MG63 (cell line): ENCODE results near the gene UBE2G2. TPM values are rescaled to one million over a fixed set of nuclear protein-coding genes. Genes with fewer than 3 reads are reported as not detected.
"Not testable (repeated sequence)": the region's sequence is repeated elsewhere in the genome, so short reads cannot be mapped to it uniquely, and the experiment has no call there.

Experiments
- DNase-seq: peaks from one replicate; pipeline ENCODE4 v3.0.0-alpha.2; 2020
- H3K27me3 ChIP-seq: fragments of 250-450 bp; sonication (Bioruptor Pico); 2 replicates; pipeline ENCODE4 v1.5.1; 2020; ENCODE audit warnings: mild to moderate bottlenecking, moderate library complexity
- H3K36me3 ChIP-seq: fragments of 250-450 bp; sonication (Bioruptor Pico); 2 replicates; pipeline ENCODE4 v1.5.1; 2020; ENCODE audit warnings: mild to moderate bottlenecking, moderate library complexity
- H3K4me3 ChIP-seq: fragments of 250-450 bp; sonication (Bioruptor Pico); 2 replicates; pipeline ENCODE4 v1.5.1; 2020; ENCODE audit warnings: mild to moderate bottlenecking, moderate library complexity
- H3K9me3 ChIP-seq: fragments of 250-450 bp; sonication (Bioruptor Pico); 2 replicates; pipeline ENCODE4 v1.5.1; 2020; ENCODE audit warnings: mild to moderate bottlenecking, moderate library complexity
- total RNA-seq: library from RNA; depleted of rRNA; stranded (reverse); fragments of >200 nt; shearing (Covaris generic); gene quantifications from 2 replicates; pipeline ENCODE4 v1.2.3, GENCODE V29; 2014; ENCODE audit warnings: low replicate concordance

UBE2G2 gene
- total RNA-seq, 1 experiment from 2014 or later = 76.0 TPM

DNA sequence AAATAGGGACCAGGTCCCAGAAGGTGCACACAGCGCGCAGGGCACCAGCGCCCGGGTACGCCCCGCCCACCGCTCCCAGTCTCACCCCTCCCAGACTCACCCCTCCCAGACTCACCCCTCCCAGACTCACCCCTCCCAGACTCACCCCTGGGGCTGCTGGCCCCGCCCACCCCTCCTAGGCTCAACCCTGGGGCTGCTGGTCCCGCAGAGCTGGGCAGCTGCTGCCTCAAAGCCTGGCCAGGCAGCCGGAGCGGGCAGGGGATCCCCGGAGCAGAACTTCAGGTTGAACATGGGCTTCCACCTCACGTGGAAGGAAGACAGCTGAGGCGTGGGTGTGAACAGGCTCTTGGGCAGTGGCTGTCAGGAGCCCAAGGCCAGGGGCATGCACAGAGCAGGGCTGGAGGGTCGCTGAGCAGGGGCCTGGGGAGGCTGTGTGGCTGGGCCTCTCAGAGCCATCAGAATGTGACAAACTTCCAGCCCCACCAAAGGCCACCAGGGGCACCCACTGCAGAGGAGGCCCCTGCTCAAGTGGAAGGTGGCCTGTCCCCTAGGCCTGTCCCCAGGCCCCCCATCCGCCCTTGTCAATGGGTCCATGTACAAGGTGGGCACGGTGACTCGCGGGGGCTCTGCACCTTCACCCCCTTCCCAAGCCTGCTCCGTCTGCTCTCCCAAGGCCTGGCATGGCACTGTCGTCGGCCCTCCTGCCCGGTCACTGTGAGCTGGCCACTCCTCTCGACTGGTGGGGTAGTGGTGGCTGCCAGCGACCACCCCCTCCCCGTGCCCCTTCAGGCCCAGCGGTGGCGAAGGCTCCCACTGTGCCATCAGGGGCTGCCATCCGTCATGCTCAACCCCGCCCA, 36.6 kb upstream of the UBE2G2 start:
- no peak for DNase-seq
- Histone ChIP-seq H3K36me3 (no peaks in the 10 kb centered on the region), H3K4me3 (no peak overlapping the region), H3K9me3 (no peaks in the 10 kb centered on the region), H3K27me3 (no peaks in the 10 kb centered on the region)

DNA sequence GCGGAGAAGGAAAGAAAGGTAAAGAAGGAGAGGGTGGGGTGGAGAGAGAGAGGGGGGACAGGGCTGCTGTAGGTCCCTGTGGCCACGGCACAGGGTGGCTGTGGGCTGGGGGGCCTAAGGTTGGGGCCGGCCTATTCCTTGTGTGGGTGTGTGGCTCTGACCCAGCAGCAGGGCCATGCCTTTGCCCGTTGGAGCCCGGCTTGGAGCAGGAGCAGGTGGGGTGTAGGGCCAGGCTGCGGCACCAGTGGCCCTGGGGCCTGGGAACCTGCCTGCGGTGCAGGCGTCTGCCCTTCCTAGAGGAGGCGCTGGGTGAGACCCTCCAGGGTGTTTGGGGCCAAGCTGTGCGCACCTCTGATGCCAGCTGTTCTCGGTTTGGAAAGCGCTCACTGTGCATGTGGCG, 35.9 kb upstream of the UBE2G2 start:
- no peaks in the 10 kb centered on the region for H3K27me3 ChIP-seq
- H3K9me3 ChIP-seq = no peaks in the 10 kb centered on the region
- H3K36me3 ChIP-seq = no peaks in the 10 kb centered on the region
- no peak overlapping the region for H3K4me3 ChIP-seq
- DNase-seq = no peak

DNA sequence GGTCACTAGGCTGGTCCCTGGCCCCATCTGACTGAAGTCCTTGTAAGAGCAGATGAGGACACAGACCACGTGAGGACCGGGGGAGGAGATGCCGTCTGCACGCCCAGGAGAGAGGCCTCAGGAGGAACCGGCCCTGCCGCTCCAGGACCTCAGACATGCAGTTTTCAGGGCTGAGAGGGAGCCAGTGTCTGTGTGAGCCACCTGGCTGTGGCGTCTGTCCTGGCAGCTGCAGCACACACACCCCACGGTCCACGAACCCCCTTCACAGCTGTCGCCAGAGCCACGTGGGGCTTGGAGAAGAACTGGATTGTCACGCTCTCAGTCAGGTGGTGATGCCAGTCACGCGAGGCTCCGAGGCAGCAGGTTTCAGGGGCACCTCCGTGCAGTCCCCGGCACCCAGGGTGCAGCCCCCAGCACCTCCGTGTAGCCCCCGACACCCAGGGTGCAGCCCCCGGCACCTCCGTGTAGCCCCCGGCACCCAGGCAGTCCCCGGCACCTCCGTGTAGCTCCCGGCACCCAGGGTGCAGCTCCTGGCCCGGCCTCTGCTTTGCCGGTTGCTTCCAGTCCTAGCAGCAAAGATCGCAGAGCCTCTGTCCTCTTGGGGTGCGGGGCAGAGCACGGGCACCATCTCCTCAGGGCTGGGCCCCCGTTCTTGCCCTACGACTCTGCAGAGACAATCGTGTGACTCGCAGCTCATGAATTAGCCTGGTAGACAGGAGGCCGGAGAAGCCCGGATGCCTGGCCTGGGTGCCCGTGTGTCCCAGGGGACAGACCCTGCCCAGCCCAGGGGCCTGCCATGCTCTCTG, 35.2 kb upstream of the UBE2G2 start:
- no peaks in the 10 kb centered on the region for H3K36me3 ChIP-seq
- H3K9me3 ChIP-seq = no peaks in the 10 kb centered on the region
- H3K27me3 ChIP-seq = no peaks in the 10 kb centered on the region
- H3K4me3 ChIP-seq = no peak overlapping the region
- DNase-seq = peak; percentile 23

DNA sequence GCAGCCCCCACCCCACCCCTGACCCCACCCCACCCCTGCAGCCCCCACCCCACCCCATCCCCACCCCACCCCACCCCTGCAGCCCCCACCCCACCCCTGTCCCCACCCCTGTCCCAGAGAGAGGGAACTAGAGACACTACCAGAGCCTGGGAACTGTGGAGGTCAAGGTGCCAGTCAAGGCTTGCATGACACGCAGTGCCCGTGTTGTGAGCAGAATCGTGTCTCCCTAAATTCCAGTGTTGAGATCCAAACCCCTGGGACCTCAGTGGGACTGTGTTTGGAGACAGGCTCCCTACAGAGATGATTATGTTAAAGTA, 34.7 kb upstream of the UBE2G2 start:
- Histone ChIP-seq H3K27me3 (no peaks in the 10 kb centered on the region), H3K4me3 (no peak overlapping the region), H3K9me3 (no peaks in the 10 kb centered on the region), H3K36me3 (no peaks in the 10 kb centered on the region)
- no peak for DNase-seq

DNA sequence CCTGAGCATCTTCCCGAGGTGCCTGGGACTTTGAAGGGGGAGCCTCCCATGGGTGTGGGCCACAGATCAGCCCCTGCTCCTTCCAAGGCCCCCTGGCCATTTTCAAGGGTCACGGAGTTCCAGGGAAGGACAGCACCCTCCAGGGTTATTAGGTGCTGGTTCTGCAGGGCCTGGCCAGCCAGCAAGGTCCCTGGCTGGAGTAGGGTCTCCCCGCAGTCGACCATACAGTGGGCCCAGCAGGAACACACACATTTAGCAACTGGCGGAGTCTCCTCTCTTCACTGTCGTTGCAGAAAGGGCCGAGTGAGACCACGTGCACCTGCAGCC, 34.0 kb upstream of the UBE2G2 start:
- H3K4me3 ChIP-seq = no peak overlapping the region
- no peak for DNase-seq
- no peaks in the 10 kb centered on the region for H3K27me3 ChIP-seq
- no peaks in the 10 kb centered on the region for H3K9me3 ChIP-seq
- H3K36me3 ChIP-seq = no peaks in the 10 kb centered on the region

DNA sequence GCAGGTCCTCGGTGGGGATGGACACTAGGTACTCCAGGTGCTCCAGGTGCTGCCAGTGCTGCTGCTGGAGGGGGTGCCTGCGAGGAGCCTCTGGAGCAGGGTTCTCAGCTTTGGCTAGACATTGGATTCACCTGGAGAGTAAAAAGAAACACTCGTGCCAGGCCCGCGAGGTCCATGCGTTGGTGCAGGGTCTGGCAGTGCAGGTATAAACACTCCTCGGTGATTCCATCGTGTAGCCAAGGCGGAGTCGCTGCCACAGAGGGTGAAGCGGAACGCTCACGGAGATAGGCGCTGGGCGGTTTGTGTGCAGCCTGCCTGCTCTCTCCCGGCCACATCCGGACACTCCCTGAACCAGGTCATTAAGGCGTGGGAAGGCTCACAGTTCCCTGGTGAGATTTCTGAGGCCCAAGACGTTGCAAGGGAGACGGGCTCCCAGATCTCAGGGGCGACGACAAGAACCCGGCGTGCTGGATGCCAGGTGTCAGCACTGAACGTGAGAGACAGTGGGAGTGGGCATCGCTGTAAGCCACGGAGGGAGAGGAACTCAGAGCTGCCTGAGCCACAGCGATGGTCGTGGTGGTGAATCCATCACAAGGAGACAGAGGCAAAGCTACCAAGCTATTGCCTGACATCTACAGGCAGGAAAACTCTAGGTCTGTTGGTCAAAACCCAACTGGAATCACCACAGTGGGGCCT, 33.5 kb upstream of the UBE2G2 start:
- H3K27me3 ChIP-seq = no peaks in the 10 kb centered on the region
- H3K4me3 ChIP-seq = no peak overlapping the region
- no peaks in the 10 kb centered on the region for H3K36me3 ChIP-seq
- no peaks in the 10 kb centered on the region for H3K9me3 ChIP-seq
- DNase-seq = no peak

DNA sequence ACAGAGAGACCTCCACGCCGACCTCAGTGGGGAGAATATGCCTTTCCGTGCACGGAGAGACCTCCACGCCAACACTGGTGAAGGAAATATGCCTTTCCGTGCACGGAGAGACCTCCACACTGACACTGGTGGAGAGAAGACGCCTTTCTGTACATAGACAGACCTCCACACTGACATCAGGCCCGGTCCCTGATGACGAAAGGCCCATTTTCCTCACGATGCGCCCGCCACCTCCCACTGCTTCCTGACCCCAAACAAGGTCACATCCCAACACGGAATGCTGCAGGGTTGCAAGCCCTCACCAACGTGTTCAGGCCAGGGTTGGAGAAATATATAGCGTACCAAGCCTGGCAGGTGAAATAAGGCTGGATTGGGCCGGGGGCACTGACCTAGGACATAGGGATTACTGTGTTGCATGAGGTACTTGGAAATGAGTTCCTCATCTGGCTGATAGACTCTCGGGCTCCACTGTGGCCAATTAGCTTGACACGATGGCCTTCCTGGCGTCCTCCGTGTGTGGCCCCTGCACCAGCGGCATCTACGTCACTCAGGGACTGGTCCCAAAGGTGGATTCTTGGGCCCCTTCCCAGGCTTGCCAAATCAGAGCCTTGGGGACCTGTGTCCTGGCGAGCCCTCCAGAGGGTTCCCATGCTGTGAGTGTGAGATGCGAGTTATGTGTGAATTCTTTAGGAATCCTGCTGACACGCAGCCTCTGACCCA, 32.8 kb upstream of the UBE2G2 start:
- H3K36me3 ChIP-seq = no peaks in the 10 kb centered on the region
- DNase-seq = no peak
- H3K4me3 ChIP-seq = no peak overlapping the region
- no peaks in the 10 kb centered on the region for H3K27me3 ChIP-seq
- H3K9me3 ChIP-seq = peaks cover 5% of the 10 kb centered on the region

DNA sequence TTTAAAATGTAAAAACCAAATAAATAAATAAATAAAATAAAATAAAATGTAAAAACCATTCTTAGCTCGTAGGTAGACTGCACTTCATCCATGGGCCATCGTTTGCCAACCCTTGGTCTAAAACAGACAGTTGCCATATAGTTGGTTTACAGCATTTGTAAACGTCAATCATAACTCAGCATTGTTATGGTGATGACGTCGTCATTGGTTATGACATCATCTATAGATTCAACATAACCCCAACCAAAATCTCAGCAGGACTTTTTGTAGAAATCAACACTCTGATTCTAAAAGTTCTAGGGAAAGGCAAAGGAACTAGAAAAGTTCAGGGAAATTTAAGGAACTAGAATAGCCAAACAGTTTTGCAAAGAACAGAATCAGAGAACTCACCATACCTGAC, 32.0 kb upstream of the UBE2G2 start:
- DNase-seq = no peak
- Histone ChIP-seq H3K27me3 (no peaks in the 10 kb centered on the region), H3K36me3 (no peaks in the 10 kb centered on the region), H3K9me3 (peaks cover 12% of the 10 kb centered on the region), H3K4me3 (no peak overlapping the region)

DNA sequence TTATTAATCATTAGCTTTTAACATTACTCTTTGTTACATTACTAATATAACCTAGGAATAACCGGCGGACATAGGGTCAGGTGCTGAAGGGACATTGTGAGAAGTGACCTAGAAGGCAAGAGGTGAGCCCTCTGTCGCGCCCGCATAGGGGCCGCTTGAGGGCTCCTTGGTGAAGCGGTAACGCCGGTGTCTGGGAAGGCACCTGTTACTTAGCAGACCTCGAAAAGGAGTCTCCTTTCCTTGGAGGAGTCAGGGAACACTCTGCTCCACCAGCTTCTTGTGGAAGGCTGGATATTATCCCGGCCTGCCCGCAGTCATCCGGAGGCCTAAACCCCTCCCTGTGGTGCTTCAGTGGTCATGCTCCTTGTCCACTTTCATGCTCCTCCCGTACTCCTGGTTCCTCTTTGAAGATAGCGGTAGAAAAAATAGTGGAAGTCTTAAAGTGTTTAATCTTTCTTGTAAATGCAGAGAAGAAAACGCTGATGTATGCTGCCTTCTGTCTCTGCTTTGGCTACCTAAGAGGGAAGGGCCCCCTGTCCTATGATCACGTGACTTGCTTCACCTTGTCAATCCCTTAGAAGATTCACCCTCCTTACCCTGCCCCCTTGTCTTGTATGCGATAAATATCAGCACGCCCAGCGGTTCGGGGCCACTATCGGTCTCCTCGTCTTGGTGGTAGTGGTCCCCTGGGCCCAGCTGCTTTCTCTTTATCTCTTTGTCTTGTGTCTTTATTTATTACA, 31.1 kb upstream of the UBE2G2 start:
- not testable (repeated sequence) for H3K36me3 ChIP-seq, DNase-seq, H3K27me3 ChIP-seq, H3K4me3 ChIP-seq
- peaks cover 22% of the 10 kb centered on the region for H3K9me3 ChIP-seq

DNA sequence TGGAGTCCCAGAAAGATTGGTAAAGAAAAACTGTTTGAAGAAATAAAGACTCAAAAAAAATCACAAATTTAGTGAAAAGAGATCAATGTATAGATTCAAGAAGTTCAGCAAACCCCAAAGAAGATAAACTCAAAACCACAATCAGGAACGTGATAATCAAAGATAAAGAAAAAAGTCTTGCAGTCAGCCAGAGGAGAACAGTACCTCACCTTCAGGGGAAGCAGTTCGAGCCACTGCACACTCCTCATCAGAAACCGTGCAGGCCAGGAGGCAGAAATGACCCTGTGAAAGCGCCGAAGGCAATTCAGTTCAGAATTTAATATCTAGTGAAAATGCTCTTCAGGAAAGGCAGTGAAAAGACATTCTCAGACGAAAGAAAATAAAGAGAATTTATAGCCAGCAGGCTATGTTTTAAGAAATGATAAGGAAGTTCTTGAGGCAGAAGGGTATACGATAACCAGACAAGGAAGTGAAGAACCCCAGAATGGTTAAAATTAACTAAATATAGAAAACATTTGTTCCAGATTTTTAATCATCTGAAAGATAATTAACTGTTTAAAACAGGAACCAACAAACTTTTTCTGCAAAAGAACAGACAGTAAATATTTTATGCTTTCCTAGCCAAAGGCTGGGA, 29.7 kb upstream of the UBE2G2 start:
- DNase-seq = no peak
- Histone ChIP-seq H3K9me3 (peaks cover 23% of the 10 kb centered on the region), H3K36me3 (no peaks in the 10 kb centered on the region), H3K27me3 (0 out of 2 replicates have a peak, but pooled peaks cover 2% of the 10 kb centered on the region), H3K4me3 (no peak overlapping the region)

DNA sequence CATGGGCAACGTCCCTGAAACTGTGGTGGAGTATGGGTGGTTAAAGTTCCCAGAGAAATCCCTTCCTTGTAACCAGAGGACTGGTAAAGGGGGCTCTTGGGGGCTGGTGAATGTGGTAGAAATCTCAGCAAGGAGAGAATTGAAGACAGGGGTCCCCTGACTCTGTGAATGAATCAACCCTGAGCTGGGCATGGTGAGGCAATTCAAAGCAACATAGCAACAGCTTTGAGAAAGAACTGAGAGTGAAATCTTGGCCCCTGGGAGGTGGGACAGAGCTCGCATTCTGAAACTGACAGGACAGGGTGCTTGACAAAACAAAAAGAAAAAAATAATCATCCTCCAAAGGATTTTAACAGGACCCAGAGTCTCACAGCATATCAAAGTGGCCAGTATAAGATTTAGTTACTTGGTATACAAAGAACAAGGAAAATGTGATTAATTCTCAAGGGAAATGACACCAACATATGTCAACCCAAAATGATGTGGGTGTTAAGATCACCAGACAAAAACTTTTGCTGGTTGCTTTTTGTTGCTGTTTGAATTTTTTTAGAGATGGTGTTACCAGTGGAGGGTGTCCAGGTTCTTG, 28.0 kb upstream of the UBE2G2 start:
- no peaks in the 10 kb centered on the region for H3K36me3 ChIP-seq
- no peak overlapping the region for H3K4me3 ChIP-seq
- no peak for DNase-seq
- H3K9me3 ChIP-seq = peaks cover 26% of the 10 kb centered on the region
- 0 out of 2 replicates have a peak, but pooled peaks cover 2% of the 10 kb centered on the region for H3K27me3 ChIP-seq

DNA sequence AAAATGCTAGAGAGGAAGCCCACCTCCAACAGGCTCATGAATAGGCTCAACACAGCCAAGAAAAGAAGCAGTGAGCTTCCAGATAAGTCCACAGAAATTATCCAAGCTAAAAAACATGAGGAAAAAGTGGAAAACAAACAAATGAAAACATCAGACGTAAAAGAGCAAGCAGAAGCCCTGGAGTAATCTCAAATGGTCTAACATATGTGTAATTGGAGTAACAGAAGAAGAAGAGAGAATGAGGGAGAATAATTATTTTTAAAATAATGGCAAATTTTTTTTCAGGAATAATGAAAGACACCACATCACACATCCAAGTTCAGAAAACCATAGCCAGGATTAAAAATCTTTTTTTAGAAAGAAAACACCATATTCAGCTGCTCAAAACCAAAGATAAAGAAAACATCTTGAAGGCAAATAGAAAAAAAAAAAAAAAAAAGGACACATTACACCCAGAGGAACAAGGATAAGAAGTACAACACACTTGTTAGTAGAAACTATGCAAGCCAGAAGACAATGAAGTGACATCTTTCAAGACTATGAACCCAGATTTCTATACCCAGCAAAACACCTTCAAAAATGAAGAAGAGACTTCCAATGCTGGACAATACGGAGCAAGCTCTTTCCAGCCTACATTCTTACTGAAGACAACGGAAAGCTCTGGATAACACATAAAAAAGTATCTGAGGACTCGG, 26.9 kb upstream of the UBE2G2 start:
- no peaks in the 10 kb centered on the region for H3K36me3 ChIP-seq
- DNase-seq = no peak

DNA sequence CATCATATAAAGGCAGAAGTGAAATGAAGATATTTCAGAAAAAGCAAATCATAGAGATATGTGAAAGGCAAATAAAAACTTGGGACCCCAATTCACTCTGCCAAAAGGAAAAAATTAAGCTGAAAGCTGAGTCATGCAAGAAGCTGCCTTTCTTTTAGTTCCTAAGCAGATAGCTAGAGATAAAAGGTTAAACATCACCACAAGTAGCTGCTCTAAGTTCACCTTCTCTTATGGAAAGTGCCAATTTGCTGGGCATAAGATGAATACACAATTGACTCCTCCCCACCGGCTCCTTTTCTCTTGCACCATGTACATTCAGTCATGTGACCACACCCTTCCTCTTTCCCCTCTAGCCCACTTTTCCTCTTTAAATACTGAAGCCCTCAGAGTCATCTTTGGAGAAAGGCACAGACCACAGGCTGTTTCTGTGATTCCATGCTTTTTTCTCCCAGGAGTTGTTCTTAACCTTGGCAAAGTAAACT, 21.6 kb upstream of the UBE2G2 start:
- 0 out of 2 replicates have a peak, but pooled peaks cover 2% of the 10 kb centered on the region for H3K27me3 ChIP-seq
- H3K4me3 ChIP-seq = no peak overlapping the region
- H3K36me3 ChIP-seq = no peaks in the 10 kb centered on the region
- H3K9me3 ChIP-seq = peaks cover 44% of the 10 kb centered on the region
- DNase-seq = no peak

More for the DNA sequence above, 26.9 kb upstream of the UBE2G2 start:
- peaks cover 29% of the 10 kb centered on the region for H3K9me3 ChIP-seq
- H3K4me3 ChIP-seq = no peak overlapping the region
- 0 out of 2 replicates have a peak, but pooled peaks cover 2% of the 10 kb centered on the region for H3K27me3 ChIP-seq

DNA sequence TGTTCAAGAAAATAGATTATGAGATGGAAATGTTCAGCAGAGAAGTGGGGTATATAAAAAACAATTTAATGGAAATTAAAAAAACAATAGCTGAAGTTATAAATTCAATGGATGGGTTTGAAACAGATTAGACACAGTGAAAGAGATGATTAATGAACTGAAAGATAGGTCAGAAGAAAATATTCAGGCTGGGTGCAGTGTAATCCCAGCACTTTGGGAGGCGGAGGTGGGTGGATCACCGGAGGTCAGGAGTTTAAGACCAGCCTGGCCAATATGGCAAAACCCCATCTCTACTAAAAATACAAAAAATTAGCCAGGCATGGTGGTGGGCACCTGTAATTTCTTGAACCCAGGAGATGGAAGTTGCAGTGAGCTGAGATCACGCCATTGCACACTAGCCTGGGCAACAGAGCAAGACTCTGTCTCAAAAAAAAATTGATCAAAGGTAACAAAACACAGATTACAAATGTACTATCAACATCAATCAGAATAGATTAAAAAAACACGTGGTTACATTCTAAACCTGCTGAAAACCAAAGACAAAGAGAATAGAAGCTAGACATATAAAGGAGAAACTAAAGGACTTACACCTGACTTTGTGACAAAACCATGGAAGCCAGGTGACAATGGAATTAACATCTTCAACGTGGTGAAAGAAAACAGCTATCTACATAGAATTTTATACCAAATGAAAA, 21.0 kb upstream of the UBE2G2 start:
- no peaks in the 10 kb centered on the region for H3K36me3 ChIP-seq
- no peak overlapping the region for H3K4me3 ChIP-seq
- DNase-seq = no peak
- peaks cover 38% of the 10 kb centered on the region for H3K9me3 ChIP-seq
- 0 out of 2 replicates have a peak, but pooled peaks cover 2% of the 10 kb centered on the region for H3K27me3 ChIP-seq
